ENCODE measurements around the gene HSFY1.
"Not testable (repeated sequence)": the region's sequence is repeated elsewhere in the genome, so short reads cannot be mapped to it uniquely, and the experiment has no call there.

Gene HSFY1

GRCh38 chrY:18546420-18546819 lies at the start of gene HSFY1:
HSFY1 (plus strand) TSS chrY:18546720; CDS start chrY:18546788, 68 bp downstream.
- not testable (repeated sequence) for DNase-seq (ENCODE audit: low spot score)

- DNase-seq (ENCODE audit: low spot score), result not testable (repeated sequence)
These were observed 42.3 kb upstream of the HSFY1 start for GRCh38 chrY:18504266-18504665.

- not testable (repeated sequence) for DNase-seq (ENCODE audit: low spot score)
These were observed 15.4 kb upstream of the HSFY1 start for GRCh38 chrY:18530995-18531655.

GRCh38 chrY:18538952-18539351 lies 7.6 kb upstream of the HSFY1 start:
- DNase-seq (ENCODE audit: low spot score), result not testable (repeated sequence)

- not testable (repeated sequence) for DNase-seq (ENCODE audit: low spot score)
These were observed 6.6 kb downstream of the HSFY1 start for GRCh38 chrY:18553132-18553531.

GRCh38 chrY:18565915-18566314 lies 19.4 kb downstream of the HSFY1 start:
- not testable (repeated sequence) for DNase-seq (ENCODE audit: low spot score)

Data from pons (tissue), 1 donor.